Activated T-cell treated with anti-CD3 and anti-CD28 coated beads, Interleukin-2, amount 50 U/mL, for 72 hours (primary cell): ENCODE measurements around the gene RNF224. TPM values are rescaled to one million over a fixed set of nuclear protein-coding genes. Genes with fewer than 3 reads are reported as not detected.

Experiments
- ATAC-seq, 2 donors: fragments of 150-1000 bp; cut with Tn5 transposase; replicated peaks in 1 of 2; 2 replicates each; pipeline ENCODE4 v1.10.0; 2021; ENCODE audit warnings: moderate library complexity in 2 of 2, mild to moderate bottlenecking in 1 of 2
- DNase-seq, 2 donors: peaks; one replicate each; pipeline ENCODE4 v3.0.0; 2021 to 2022; ENCODE audit warnings: mixed read lengths in 1 of 2
- H3K27ac Mint-ChIP-seq: one replicate; pipeline ENCODE4 v1.8.0; 2022; ENCODE audit warnings: mild to moderate bottlenecking, moderate library complexity, mixed read lengths
- H3K27me3 Mint-ChIP-seq: one replicate; pipeline ENCODE4 v1.8.0; 2022; ENCODE audit warnings: low read depth, mixed read lengths
- H3K36me3 Mint-ChIP-seq, 2 donors: one replicate each; pipeline ENCODE4 v1.8.0; 2022; ENCODE audit warnings: mixed read lengths in 2 of 2, mild to moderate bottlenecking in 1 of 2; ENCODE audit not compliant: insufficient read depth in 2 of 2
- H3K4me1 Mint-ChIP-seq: one replicate; pipeline ENCODE4 v1.8.0; 2022; ENCODE audit warnings: low read depth, mixed read lengths
- H3K4me3 Mint-ChIP-seq, 2 donors: one replicate each; pipeline ENCODE4 v1.8.0; 2022; ENCODE audit warnings: mild to moderate bottlenecking in 2 of 2, mixed read lengths in 2 of 2, moderate library complexity in 2 of 2
- H3K9me3 Mint-ChIP-seq, 2 donors: one replicate each; pipeline ENCODE4 v1.8.0; 2022; ENCODE audit warnings: mixed read lengths in 2 of 2
- total RNA-seq, 2 donors: library from RNA; stranded (reverse); gene quantifications; one replicate each; pipeline ENCODE4 v1.2.3, GENCODE V29; 2022

Gene RNF224
- total RNA-seq, 2 donors from 2014 or later: 0.14 TPM; not detected in 1

DNA sequence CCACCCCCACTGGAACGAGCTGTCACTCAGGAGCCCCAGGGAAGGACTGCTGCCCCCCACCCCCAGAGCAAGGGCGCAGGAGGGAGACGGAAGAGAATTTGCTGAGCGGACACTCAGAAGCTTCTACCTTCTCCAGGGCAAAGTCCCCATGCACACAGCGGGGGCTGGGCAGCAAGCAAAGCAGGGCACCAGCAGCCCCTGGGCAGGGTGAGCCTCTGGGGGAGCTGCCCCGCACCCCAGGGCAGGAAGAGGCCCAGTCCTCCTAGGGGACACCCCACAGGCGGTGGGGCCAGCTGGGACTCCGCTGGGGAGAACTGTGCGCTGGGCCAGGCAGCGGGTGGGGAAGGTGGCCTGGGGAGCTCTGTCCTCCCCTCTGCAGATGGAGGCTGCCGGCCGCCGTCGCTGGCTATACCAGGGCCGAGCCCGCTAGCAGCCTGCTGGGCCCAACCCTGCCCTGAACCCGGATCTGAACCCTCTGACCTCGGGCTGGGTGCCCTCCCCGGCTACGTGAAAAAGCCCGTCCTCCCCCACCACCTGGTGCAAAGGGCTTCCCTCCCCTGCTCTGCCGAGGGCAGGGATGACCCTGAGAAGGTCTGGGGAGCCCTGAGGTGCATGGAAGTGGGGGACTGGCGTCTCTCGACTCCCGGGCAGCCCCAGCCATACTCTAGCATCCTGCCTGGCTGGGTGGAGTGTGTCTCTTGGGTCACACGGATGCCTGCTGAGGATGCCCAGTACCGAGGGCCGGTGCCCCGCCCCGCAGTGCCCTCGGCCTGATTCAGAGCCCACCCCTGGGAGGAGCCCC, 2.8 kb downstream of the RNF224 start:
- no peaks in the 10 kb centered on the region for H3K36me3 Mint-ChIP-seq
- ATAC-seq (no peak), DNase-seq (no peak)
- no peaks in the 10 kb centered on the region for H3K9me3 Mint-ChIP-seq
- no peak overlapping the region for H3K4me3 Mint-ChIP-seq
- H3K27ac Mint-ChIP-seq: no peak overlapping the region
- peaks cover 6% of the 10 kb centered on the region for H3K4me1 Mint-ChIP-seq
- peaks cover 6% of the 10 kb centered on the region for H3K27me3 Mint-ChIP-seq

DNA sequence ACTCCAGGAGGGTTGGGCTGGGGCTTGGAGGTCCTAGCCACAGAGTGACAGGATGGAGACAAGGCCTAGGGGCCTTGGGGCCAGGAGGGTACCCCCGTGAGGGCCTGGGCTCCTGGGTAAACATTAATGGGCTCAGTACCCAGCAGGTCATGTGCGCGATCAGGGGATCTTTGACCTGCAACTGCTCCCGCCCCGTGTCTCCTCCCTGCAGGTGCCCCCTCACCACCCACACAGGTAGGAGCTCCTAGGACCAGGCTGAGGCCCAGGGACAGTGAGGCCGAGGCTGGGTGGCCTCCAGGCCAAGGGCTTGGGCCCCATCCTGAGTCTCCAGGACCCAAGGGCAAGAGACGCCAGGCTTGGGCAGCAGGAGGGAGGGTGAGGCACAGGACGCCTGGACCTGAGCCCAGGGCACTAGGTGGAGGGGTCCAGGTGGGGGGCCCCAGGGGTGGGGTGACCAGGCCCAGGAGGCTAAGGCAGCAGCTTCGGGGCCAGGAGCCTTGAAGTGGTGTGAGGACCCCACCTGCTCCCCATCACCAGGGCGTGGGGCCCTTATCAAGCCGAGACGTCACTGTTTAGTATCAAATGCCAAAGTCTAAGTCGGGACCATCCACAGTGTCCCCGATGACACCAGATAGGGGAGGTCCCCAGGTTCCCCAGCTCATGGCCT, 3.5 kb downstream of the RNF224 start, which contains the start of gene SLC34A3:
Gene SLC34A3 (plus strand): TSS at position 197 of the 667 bp plus-strand sequence. CDS start 802 bp downstream, outside the sequence.
- ATAC-seq (no peak), DNase-seq (no peak)
- Mint-ChIP-seq H3K36me3 (no peaks in the 10 kb centered on the region), H3K4me1 (peaks cover 6% of the 10 kb centered on the region), H3K27me3 (peaks cover 6% of the 10 kb centered on the region), H3K9me3 (no peaks in the 10 kb centered on the region), H3K4me3 (no peak within 1 kb of the TSS), H3K27ac (no peak within 1 kb of the TSS)

DNA sequence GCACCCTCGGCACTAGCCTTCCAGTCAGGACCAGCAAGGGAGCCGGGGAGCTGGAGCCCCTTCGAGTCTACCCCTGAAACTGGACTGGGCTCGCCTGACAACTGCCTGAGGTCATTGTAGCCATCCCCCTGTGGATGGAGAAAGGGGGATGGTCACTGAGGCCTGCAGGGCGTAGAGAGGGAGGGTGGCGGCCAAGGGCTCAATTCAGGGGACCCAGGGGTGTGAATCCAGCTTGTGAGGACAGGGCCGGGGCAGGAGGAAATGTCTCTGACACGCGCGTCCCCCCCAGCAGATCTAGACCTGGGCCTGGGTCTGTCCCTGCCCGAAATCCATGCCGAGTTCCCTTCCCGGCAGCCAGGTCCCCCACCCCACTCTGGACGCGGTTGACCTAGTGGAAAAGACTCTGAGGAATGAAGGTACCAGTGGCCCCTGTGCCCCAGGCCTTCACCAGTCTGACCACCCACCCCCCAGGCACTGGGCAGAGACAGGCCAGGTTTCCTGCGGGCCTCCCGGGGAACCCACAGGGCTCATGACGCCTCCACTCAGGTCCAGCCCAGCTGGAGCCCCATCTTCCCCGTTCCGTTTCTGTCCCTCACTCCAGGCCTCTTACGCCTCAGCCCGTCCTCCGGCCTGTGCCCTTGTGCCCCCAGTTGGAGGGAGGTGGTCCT, 4.2 kb downstream of the RNF224 start:
- H3K4me1 Mint-ChIP-seq: peaks cover 6% of the 10 kb centered on the region
- H3K36me3 Mint-ChIP-seq: no peaks in the 10 kb centered on the region
- H3K27ac Mint-ChIP-seq: no peak overlapping the region
- H3K9me3 Mint-ChIP-seq: no peaks in the 10 kb centered on the region
- H3K27me3 Mint-ChIP-seq: peaks cover 6% of the 10 kb centered on the region
- no peak overlapping the region for H3K4me3 Mint-ChIP-seq
- DNase-seq: no peak
- ATAC-seq: no peak

DNA sequence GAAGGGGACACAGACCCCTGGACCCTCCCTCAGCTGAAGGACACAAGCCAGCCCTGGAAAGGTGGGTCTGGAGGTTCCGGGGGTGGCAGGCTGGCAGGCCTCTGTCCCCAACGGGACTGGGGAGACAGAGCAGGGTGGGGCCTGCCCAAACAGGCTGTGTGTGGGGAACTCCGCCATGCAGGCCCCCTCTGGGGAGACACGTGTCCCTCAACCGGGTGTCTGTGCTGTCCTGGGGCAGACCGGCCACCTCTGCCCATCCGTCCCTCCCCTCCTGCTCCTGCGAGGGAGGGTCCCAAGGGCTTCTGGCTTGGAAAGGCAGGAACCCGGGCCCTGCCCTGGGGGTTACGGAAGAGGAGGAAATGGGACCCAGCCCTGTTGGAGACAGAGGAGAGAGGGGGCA, 4.8 kb downstream of the RNF224 start:
- Mint-ChIP-seq H3K4me3 (no peak overlapping the region), H3K4me1 (peaks cover 6% of the 10 kb centered on the region), H3K36me3 (no peaks in the 10 kb centered on the region), H3K9me3 (no peaks in the 10 kb centered on the region), H3K27me3 (peaks cover 6% of the 10 kb centered on the region), H3K27ac (no peak overlapping the region)
- ATAC-seq: no peak
- DNase-seq: no peak

DNA sequence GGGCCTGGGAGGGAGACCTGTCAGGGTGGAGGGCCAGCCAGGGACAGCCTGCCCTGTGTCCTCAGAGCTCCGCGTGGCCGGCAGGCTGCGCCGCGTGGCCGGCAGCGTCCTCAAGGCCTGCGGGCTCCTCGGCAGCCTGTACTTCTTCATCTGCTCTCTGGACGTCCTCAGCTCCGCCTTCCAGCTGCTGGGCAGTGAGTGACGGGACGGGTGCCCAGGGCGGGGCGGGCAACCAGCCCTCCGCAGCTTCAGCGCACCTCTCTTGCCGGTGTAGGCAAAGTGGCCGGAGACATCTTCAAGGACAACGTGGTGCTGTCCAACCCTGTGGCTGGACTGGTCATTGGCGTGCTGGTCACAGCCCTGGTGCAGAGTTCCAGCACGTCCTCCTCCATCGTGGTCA, 5.2 kb downstream of the RNF224 start:
- H3K4me3 Mint-ChIP-seq: no peak overlapping the region

DNA sequence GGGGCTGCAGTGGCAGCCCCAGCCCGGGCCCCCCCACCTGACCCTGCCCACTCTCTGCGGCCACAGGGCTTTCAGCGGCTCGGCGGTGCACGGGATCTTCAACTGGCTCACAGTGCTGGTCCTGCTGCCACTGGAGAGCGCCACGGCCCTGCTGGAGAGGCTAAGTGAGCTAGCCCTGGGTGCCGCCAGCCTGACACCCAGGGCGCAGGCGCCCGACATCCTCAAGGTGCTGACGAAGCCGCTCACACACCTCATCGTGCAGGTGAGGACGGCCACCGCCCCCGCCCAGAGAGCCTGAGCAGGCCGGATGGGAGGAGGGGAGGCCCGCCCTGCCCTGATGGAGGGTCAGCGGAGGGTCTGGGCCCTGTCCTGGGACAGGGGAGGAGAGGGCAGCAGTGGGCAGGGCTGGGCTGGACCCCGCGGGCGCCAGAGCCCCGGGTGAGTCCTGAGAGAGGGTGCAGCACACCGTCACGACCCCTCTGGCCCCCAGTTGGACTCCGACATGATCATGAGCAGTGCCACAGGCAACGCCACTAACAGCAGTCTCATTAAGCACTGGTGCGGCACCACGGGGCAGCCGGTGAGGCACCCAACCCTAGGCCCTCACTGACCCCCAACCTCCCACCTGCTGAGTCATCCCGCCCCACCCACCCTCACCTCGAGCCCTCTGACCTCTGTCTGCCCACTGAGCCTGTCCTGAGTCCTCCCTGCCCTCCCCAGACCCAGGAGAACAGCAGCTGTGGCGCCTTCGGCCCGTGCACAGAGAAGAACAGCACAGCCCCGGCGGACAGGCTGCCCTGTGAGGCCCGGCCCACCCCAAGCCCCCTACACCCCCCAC, 6.1 kb downstream of the RNF224 start:
- Mint-ChIP-seq H3K27ac (no peak overlapping the region), H3K9me3 (no peaks in the 10 kb centered on the region), H3K4me3 (no peak overlapping the region), H3K4me1 (no peaks in the 10 kb centered on the region), H3K36me3 (no peaks in the 10 kb centered on the region), H3K27me3 (no peaks in the 10 kb centered on the region)
- DNase-seq (no peak), ATAC-seq (no peak)

More for the DNA sequence above, 5.2 kb downstream of the RNF224 start:
- no peak overlapping the region for H3K27ac Mint-ChIP-seq
- H3K9me3 Mint-ChIP-seq: no peaks in the 10 kb centered on the region
- no peaks in the 10 kb centered on the region for H3K36me3 Mint-ChIP-seq
- ATAC-seq (no peak), DNase-seq (no peak)
- H3K4me1 Mint-ChIP-seq: peaks cover 4% of the 10 kb centered on the region
- H3K27me3 Mint-ChIP-seq: peaks cover 4% of the 10 kb centered on the region

DNA sequence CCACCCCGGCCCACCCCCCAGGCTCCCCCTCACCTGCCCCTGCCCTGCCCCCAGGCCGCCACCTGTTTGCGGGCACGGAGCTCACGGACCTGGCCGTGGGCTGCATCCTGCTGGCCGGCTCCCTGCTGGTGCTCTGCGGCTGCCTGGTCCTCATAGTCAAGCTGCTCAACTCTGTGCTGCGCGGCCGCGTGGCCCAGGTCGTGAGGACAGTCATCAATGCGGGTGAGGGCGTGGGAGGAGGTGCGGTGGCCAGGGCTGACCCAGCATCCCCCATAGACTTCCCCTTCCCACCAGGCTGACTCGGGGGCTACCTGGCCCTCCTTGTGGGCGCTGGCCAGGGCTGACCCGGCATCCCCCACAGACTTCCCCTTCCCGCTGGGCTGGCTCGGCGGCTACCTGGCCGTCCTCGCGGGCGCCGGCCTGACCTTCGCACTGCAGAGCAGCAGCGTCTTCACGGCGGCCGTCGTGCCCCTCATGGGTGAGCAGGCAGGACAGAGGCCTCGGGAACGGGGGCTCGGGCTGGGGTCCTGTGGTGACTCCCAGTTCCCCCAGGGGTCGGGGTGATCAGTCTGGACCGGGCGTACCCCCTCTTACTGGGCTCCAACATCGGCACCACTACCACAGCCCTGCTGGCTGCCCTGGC, 6.9 kb downstream of the RNF224 start:
- Mint-ChIP-seq H3K27ac (no peak overlapping the region), H3K4me3 (no peak overlapping the region), H3K36me3 (no peaks in the 10 kb centered on the region), H3K4me1 (peaks cover 6% of the 10 kb centered on the region), H3K9me3 (no peaks in the 10 kb centered on the region), H3K27me3 (no peaks in the 10 kb centered on the region)
- DNase-seq (no peak), ATAC-seq (no peak)

DNA sequence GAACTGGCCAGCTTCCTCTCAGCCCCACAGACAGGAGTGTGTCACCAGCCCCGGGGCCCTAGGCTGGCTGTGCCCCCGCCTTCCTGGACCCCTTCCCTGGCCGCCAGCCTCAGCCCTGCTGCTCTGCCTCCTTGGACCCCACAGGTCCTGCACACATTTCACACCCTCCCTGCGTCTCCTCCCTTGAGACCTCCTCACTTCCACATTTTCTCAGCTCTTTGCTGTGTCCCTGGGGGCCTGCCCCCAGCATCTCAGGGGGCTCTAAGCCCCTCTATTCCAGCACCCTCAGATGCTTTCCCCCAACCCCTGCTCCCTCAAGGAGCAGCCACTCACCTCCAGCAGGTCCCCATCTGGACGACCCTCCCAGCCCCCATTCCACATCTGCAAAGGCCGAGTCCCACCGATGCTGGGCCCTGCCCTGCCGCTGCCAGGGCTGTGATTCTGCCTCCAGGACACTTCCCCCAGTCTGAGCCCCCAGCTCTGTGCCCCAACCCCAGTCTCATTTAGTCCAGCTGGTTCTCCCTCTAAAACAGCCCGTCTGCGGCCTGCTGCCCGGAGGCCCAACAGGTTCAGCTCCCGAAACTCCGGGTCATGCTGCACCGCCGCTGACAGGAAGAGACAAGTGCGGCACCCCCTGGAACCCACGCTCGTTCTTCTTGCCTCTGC, 7.6 kb downstream of the RNF224 start:
- DNase-seq (no peak), ATAC-seq (no peak)
- no peak overlapping the region for H3K27ac Mint-ChIP-seq
- H3K36me3 Mint-ChIP-seq: no peaks in the 10 kb centered on the region
- no peaks in the 10 kb centered on the region for H3K9me3 Mint-ChIP-seq
- peaks cover 7% of the 10 kb centered on the region for H3K4me1 Mint-ChIP-seq
- H3K27me3 Mint-ChIP-seq: no peaks in the 10 kb centered on the region
- H3K4me3 Mint-ChIP-seq: no peak overlapping the region

DNA sequence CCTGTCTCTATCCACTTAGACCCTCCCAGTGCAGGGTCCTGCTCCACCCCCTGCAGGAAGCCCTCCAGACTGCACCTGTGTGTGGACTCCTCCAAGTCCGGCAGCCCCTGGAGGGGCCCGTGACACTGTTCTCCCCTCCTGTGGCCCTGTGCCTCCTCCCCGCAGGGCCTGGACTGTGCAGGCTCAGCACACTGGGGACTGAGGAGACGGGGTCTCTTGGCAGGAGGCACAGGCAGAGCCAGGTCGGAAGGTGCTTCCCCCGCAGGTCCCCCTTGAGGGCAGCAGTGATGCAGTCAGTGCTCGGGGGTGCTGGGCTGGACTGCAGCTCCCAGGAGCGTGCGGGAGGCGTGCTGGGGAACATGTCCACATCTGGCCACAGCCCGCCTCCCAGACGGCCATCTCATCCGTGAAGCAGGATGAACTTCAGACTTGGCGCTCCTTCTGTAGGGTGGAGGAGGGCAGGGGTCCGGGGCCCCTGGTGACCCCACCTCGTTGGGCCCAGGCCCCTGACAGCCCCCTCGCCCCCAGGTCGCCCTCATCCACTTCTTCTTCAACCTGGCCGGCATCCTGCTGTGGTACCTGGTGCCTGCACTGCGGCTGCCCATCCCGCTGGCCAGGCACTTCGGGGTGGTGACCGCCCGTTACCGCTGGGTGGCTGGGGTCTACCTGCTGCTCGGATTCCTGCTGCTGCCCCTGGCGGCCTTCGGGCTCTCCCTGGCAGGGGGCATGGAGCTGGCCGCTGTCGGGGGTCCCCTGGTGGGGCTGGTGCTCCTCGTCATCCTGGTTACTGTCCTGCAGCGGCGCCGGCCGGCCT, 8.3 kb downstream of the RNF224 start:
- Mint-ChIP-seq H3K27me3 (no peaks in the 10 kb centered on the region), H3K36me3 (no peaks in the 10 kb centered on the region), H3K27ac (no peak overlapping the region), H3K4me1 (peaks cover 7% of the 10 kb centered on the region), H3K4me3 (no peak overlapping the region), H3K9me3 (no peaks in the 10 kb centered on the region)
- ATAC-seq (no peak), DNase-seq (no peak)

DNA sequence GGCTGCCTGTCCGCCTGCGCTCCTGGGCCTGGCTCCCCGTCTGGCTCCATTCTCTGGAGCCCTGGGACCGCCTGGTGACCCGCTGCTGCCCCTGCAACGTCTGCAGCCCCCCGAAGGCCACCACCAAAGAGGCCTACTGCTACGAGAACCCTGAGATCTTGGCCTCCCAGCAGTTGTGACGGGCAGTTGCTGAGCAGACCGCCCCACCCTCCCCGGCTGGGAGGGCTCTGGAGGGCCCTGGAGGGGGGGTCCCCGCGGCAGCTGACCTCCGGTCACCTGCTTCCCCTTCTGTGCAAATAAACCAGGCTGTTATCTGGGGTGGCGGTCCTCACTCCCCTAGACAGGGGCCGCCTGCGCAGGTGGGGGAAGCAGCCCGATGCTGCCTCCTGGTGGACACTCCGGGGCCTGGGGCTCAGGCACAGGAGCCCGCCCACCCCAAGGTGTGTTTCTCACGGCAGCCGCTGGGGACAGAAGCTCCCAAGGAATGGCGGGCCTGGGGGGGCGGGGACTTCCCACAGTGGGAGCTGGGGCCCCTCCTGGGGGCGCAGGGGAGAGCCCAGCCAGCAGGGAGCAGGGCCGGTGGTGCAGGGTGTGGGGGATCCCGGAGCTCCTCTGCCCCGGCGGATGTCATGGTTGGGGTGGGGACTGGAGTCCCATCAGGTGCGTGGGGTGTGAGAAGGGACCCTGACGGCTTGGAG, 9.1 kb downstream of the RNF224 start:
- Mint-ChIP-seq H3K27ac (no peak overlapping the region), H3K36me3 (peaks cover 0 to 4% of the 10 kb centered on the region in 2 donors), H3K9me3 (no peaks in the 10 kb centered on the region), H3K4me1 (peaks cover 7% of the 10 kb centered on the region), H3K4me3 (peak overlapping the region; percentile 43 to 52), H3K27me3 (no peaks in the 10 kb centered on the region)
- DNase-seq: peak; percentile 93 to 94
- peak; percentile 26 to 35 for ATAC-seq

DNA sequence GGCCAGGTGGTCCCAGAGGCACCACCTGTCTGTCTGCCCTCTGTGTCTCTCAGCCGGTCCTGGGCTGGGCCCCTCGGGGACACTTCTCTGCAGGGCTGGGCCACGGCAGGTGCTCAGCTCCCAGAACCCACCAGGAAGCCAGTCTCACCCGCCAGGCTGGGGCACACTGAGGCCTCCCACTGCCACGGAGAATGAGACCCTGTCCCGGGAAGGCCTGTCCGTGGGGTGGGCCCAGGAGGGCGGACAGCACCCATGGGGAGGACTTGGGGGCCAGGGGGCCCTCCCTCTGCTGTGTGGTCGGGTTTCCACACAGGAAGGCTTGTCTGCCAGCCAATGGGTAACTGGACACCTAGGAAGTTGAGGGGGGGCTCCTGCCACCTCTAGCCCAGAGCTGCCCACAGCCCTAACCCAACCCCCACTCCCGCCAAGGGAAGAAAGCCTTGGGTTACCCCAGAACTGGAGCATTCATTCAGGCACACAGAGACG, 9.7 kb downstream of the RNF224 start:
- no peak overlapping the region for H3K27ac Mint-ChIP-seq
- H3K4me3 Mint-ChIP-seq: peak overlapping the region; percentile 43 to 52
- H3K36me3 Mint-ChIP-seq: peaks cover 0 to 4% of the 10 kb centered on the region in 2 donors
- peaks cover 7% of the 10 kb centered on the region for H3K4me1 Mint-ChIP-seq
- H3K27me3 Mint-ChIP-seq: no peaks in the 10 kb centered on the region
- H3K9me3 Mint-ChIP-seq: no peaks in the 10 kb centered on the region
- DNase-seq (no peak), ATAC-seq (no peak)
